Liver (tissue), 9 donors: ENCODE measurements around the gene FIGLA. TPM values are rescaled to one million over a fixed set of nuclear protein-coding genes. Genes with fewer than 3 reads are reported as not detected.

ENCODE experiments used
- DNase-seq: peaks from one replicate; pipeline ENCODE4 v3.0.0-alpha.2; 2017; ENCODE audit warnings: low spot score
- H3K27ac ChIP-seq, 2 donors: one replicate each; pipeline ENCODE4 v1.7.0; 2013; ENCODE audit warnings: inconsistent platforms in 2 of 2, low read length in 2 of 2, control low read depth in 1 of 2, low read depth in 1 of 2, mild to moderate bottlenecking in 1 of 2
- H3K27me3 ChIP-seq, 4 donors: one replicate each; pipeline versions ENCODE4 v1.6.1 to v1.7.0; 2013; ENCODE audit warnings: low read length in 3 of 4, inconsistent platforms in 1 of 4, mild to moderate bottlenecking in 1 of 4, moderate library complexity in 1 of 4; ENCODE audit not compliant: control insufficient read depth in 4 of 4, insufficient read depth in 4 of 4
- H3K36me3 ChIP-seq, 4 donors: one replicate each; pipeline versions ENCODE4 v1.6.1 to v1.7.0; 2013; ENCODE audit warnings: low read length in 3 of 4, mild to moderate bottlenecking in 3 of 4, low read depth in 1 of 4, moderate library complexity in 1 of 4; ENCODE audit not compliant: control insufficient read depth in 4 of 4, insufficient read depth in 3 of 4
- H3K4me1 ChIP-seq, 4 donors: one replicate each; pipeline versions ENCODE4 v1.6.1 to v1.7.0; 2013; ENCODE audit warnings: low read length in 3 of 4, mild to moderate bottlenecking in 3 of 4, moderate library complexity in 1 of 4; ENCODE audit not compliant: control insufficient read depth in 4 of 4, insufficient read depth in 4 of 4
- H3K4me3 ChIP-seq, 3 donors: one replicate each; pipeline versions ENCODE4 v1.6.1 to v1.7.0; 2013; ENCODE audit warnings: low read length in 3 of 3, control low read depth in 1 of 3, low read depth in 1 of 3, mild to moderate bottlenecking in 1 of 3
- H3K9ac ChIP-seq, 2 donors: one replicate each; pipeline ENCODE4 v1.7.0; 2013; ENCODE audit warnings: low read length in 2 of 2, mild to moderate bottlenecking in 2 of 2, moderate library complexity in 2 of 2, control low read depth in 1 of 2, low read depth in 1 of 2
- H3K9me3 ChIP-seq, 4 donors: one replicate each; pipeline versions ENCODE4 v1.6.1 to v1.7.0; 2013; ENCODE audit warnings: low read length in 3 of 4; ENCODE audit not compliant: control insufficient read depth in 4 of 4
- EGR1 ChIP-seq, 2 donors: IDR thresholded peaks; 2 replicates each; pipeline ENCODE4 v1.6.1; 2016 to 2018; ENCODE audit warnings: antibody characterized with exemption in 2 of 2, low read depth in 2 of 2
- FOXA1 ChIP-seq: IDR thresholded peaks from 2 replicates; pipeline ENCODE4 v1.6.1; 2016; ENCODE audit warnings: antibody characterized with exemption
- FOXA2 ChIP-seq: IDR thresholded peaks from 2 replicates; pipeline ENCODE4 v1.6.1; 2016; ENCODE audit warnings: antibody characterized with exemption
- GABPA ChIP-seq, 2 donors: IDR thresholded peaks in 1 of 2; conservative IDR thresholded peaks in 1 of 2; 2 replicates each; pipeline ENCODE4 v1.6.1; 2016; ENCODE audit warnings: antibody characterized with exemption in 2 of 2, mild to moderate bottlenecking in 1 of 2, moderate library complexity in 1 of 2
- HNF4A ChIP-seq, 2 donors: conservative IDR thresholded peaks; 2 replicates each; pipeline ENCODE4 v1.6.1; 2016; ENCODE audit warnings: antibody characterized with exemption in 2 of 2, mild to moderate bottlenecking in 2 of 2
- HNF4G ChIP-seq: IDR thresholded peaks from 2 replicates; pipeline ENCODE4 v1.6.1; 2016; ENCODE audit warnings: antibody characterized with exemption
- JUND ChIP-seq, 2 donors: IDR thresholded peaks; 2 replicates each; pipeline ENCODE4 v1.6.1; 2016; ENCODE audit warnings: antibody characterized with exemption in 2 of 2
- NR2F2 ChIP-seq: IDR thresholded peaks from 2 replicates; pipeline ENCODE4 v1.6.1; 2016; ENCODE audit warnings: antibody characterized with exemption
- RAD21 ChIP-seq, 2 donors: IDR thresholded peaks; 2 replicates each; pipeline ENCODE4 v1.6.1; 2016; ENCODE audit warnings: antibody characterized with exemption in 2 of 2, mild to moderate bottlenecking in 2 of 2
- RXRA ChIP-seq, 2 donors: IDR thresholded peaks; 2 replicates each; pipeline ENCODE4 v1.6.1; 2017 to 2018; ENCODE audit warnings: antibody characterized with exemption in 2 of 2, mild to moderate bottlenecking in 1 of 2
- SP1 ChIP-seq: IDR thresholded peaks from 2 replicates; pipeline ENCODE4 v1.6.1; 2018; ENCODE audit warnings: antibody characterized with exemption, mild to moderate bottlenecking
- TAF1 ChIP-seq: conservative IDR thresholded peaks from 2 replicates; pipeline ENCODE4 v1.6.1; 2016; ENCODE audit warnings: antibody characterized with exemption, mild to moderate bottlenecking
- YY1 ChIP-seq: IDR thresholded peaks from 2 replicates; pipeline ENCODE4 v1.6.1; 2016; ENCODE audit warnings: antibody characterized with exemption, mild to moderate bottlenecking
- WGBS: extraction: QIAGEN DNeasy Blood & Tissue Kit; methylation state at CpG from one replicate; pipeline ENCODE4 v1.1.7; 2013; 5-methylcytosine and 5-hydroxymethylcytosine counted together
- polyA plus RNA-seq, 2 donors: library from polyadenylated mRNA; stranded (reverse) in 1 of 2; unstranded in 1 of 2; fragments of 200-250 nt in 1 of 2; fragments of >200 nt in 1 of 2; fragmentation: Nextera tagmentation in 1 of 2; extraction: Ambion mirVana in 1 of 2; gene quantifications; one replicate each; pipeline versions ENCODE4 v1.2.1 to v1.2.3, GENCODE V29; 2013 to 2015
- total RNA-seq, 2 donors: library from RNA; depleted of rRNA; stranded (reverse); fragments of >200 nt; gene quantifications; one replicate each; pipeline ENCODE4 v1.2.3, GENCODE V29; 2014
- TF ChIP-seq, protein P1 (sequence below): fragments of 150-350 bp; IDR thresholded peaks from 2 replicates; pipeline ENCODE4 v1.5.1; 2017; ENCODE audit warnings: improper control_type of control experiment, low read depth, low read length; ENCODE audit not compliant: missing input control
- TF ChIP-seq, protein P2 (sequence below): IDR thresholded peaks from 2 replicates; pipeline ENCODE4 v1.6.1; 2016; ENCODE audit warnings: antibody characterized with exemption, mild to moderate bottlenecking
- TF ChIP-seq, protein P3 (sequence below): IDR thresholded peaks from 2 replicates; pipeline ENCODE4 v1.6.1; 2016; ENCODE audit warnings: antibody characterized with exemption
- TF ChIP-seq, protein P4 (sequence below): IDR thresholded peaks from 2 replicates; pipeline ENCODE4 v1.6.1; 2016; ENCODE audit warnings: antibody characterized with exemption
- TF ChIP-seq, protein P5 (sequence below): IDR thresholded peaks from 2 replicates; pipeline ENCODE4 v1.6.1; 2016; ENCODE audit warnings: antibody characterized with exemption
- donor health status: healthy.
- donor health status: healthy.
- donor health status: healthy.
- donor health status: healthy.
- donor health status: healthy.

Gene FIGLA
- total and polyA plus RNA-seq, 4 donors, result not detected

DNA sequence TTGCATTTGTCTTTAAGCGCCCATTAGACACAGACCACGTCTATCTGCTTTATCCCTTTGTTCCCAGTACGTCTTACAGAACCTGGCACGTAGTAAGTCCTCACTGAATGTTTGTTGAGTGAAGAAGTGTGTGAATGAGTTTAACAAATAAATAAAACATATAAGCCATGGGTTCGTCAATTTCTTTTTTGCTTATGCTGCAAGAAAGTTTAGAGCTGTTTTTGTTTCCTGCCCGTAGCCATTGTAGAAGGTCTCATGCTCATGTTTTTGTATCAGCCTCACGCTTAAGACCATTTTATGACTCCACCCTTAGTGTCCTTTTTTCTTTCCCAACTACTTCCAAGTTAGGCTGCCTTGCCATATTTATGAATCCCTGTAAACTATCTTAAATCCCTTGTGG lies 24.9 kb downstream of the FIGLA start:
- H3K9me3 ChIP-seq, result no peaks in the 10 kb centered on the region
- peaks cover 3 to 13% (median 10%) of the 10 kb centered on the region in 4 donors for H3K4me1 ChIP-seq
- no peaks in the 10 kb centered on the region for H3K36me3 ChIP-seq
- no peak for TF ChIP-seq RAD21 (IDR thresholded peaks at IDR 0.05)
- TF ChIP-seq JUND (IDR thresholded peaks at IDR 0.05), result no peak
- no peak for TF ChIP-seq EGR1 (IDR thresholded peaks at IDR 0.05; ENCODE audit: low read depth in 2 of 2)
- no peak for TF ChIP-seq NR2F2
- TF ChIP-seq FOXA1, result no peak
- TF ChIP-seq, protein P1, sequence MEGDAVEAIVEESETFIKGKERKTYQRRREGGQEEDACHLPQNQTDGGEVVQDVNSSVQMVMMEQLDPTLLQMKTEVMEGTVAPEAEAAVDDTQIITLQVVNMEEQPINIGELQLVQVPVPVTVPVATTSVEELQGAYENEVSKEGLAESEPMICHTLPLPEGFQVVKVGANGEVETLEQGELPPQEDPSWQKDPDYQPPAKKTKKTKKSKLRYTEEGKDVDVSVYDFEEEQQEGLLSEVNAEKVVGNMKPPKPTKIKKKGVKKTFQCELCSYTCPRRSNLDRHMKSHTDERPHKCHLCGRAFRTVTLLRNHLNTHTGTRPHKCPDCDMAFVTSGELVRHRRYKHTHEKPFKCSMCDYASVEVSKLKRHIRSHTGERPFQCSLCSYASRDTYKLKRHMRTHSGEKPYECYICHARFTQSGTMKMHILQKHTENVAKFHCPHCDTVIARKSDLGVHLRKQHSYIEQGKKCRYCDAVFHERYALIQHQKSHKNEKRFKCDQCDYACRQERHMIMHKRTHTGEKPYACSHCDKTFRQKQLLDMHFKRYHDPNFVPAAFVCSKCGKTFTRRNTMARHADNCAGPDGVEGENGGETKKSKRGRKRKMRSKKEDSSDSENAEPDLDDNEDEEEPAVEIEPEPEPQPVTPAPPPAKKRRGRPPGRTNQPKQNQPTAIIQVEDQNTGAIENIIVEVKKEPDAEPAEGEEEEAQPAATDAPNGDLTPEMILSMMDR, result no peak
- TF ChIP-seq, protein P2, sequence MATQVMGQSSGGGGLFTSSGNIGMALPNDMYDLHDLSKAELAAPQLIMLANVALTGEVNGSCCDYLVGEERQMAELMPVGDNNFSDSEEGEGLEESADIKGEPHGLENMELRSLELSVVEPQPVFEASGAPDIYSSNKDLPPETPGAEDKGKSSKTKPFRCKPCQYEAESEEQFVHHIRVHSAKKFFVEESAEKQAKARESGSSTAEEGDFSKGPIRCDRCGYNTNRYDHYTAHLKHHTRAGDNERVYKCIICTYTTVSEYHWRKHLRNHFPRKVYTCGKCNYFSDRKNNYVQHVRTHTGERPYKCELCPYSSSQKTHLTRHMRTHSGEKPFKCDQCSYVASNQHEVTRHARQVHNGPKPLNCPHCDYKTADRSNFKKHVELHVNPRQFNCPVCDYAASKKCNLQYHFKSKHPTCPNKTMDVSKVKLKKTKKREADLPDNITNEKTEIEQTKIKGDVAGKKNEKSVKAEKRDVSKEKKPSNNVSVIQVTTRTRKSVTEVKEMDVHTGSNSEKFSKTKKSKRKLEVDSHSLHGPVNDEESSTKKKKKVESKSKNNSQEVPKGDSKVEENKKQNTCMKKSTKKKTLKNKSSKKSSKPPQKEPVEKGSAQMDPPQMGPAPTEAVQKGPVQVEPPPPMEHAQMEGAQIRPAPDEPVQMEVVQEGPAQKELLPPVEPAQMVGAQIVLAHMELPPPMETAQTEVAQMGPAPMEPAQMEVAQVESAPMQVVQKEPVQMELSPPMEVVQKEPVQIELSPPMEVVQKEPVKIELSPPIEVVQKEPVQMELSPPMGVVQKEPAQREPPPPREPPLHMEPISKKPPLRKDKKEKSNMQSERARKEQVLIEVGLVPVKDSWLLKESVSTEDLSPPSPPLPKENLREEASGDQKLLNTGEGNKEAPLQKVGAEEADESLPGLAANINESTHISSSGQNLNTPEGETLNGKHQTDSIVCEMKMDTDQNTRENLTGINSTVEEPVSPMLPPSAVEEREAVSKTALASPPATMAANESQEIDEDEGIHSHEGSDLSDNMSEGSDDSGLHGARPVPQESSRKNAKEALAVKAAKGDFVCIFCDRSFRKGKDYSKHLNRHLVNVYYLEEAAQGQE, result no peak
- TF ChIP-seq, protein P3, sequence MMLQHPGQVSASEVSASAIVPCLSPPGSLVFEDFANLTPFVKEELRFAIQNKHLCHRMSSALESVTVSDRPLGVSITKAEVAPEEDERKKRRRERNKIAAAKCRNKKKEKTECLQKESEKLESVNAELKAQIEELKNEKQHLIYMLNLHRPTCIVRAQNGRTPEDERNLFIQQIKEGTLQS, result no peak
- TF ChIP-seq, protein P4, sequence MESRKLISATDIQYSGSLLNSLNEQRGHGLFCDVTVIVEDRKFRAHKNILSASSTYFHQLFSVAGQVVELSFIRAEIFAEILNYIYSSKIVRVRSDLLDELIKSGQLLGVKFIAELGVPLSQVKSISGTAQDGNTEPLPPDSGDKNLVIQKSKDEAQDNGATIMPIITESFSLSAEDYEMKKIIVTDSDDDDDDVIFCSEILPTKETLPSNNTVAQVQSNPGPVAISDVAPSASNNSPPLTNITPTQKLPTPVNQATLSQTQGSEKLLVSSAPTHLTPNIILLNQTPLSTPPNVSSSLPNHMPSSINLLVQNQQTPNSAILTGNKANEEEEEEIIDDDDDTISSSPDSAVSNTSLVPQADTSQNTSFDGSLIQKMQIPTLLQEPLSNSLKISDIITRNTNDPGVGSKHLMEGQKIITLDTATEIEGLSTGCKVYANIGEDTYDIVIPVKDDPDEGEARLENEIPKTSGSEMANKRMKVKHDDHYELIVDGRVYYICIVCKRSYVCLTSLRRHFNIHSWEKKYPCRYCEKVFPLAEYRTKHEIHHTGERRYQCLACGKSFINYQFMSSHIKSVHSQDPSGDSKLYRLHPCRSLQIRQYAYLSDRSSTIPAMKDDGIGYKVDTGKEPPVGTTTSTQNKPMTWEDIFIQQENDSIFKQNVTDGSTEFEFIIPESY, result no peak
- no peak for TF ChIP-seq RXRA (IDR thresholded peaks at IDR 0.05)
- no peak for TF ChIP-seq GABPA (IDR thresholded peaks at IDR 0.05 in 1 of 2, conservative IDR thresholded peaks at IDR 0.05 in 1 of 2)
- TF ChIP-seq, protein P5, sequence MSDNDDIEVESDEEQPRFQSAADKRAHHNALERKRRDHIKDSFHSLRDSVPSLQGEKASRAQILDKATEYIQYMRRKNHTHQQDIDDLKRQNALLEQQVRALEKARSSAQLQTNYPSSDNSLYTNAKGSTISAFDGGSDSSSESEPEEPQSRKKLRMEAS, result no peak
- TF ChIP-seq FOXA2, result no peak
- no peak for TF ChIP-seq YY1
- no peak for TF ChIP-seq SP1
- TF ChIP-seq HNF4G, result no peak
- DNase-seq, result no peak
- H3K4me3 ChIP-seq, result no peak overlapping the region
- WGBS, result 84% methylated on average over 7 of the region's 7 CpGs
- no peak overlapping the region for H3K9ac ChIP-seq
- H3K27ac ChIP-seq, result no peak overlapping the region
- H3K27me3 ChIP-seq, result peaks cover 0 to 11% (median 2%) of the 10 kb centered on the region in 4 donors

DNA sequence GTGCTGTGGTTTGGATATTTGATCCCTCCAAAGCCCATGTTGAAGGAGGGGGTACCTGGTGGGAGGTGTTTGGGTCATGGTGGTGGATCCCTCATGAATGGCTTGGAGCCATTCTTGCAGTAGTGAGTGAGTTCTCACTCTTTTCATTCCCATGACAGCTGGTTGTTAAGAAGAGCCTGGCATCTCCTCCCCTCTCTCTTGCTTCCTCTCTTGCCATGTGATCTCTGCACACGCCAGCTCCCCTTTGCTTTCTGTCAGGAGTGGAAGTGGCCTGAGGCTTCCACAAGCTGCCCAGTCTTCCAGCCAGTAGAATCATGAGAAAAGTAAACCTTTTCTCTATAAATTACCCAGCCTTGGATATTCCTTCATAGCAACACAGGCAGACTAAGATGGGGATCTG lies 31.0 kb downstream of the FIGLA start:
- H3K4me3 ChIP-seq, result no peak overlapping the region
- 66% methylated on average over 1 of the region's 1 CpG for WGBS
- H3K4me1 ChIP-seq, result no peaks in the 10 kb centered on the region
- peaks cover 0 to 6% (median 5%) of the 10 kb centered on the region in 4 donors for H3K27me3 ChIP-seq
- H3K27ac ChIP-seq, result no peak overlapping the region
- H3K9me3 ChIP-seq, result no peaks in the 10 kb centered on the region
- H3K36me3 ChIP-seq, result no peaks in the 10 kb centered on the region
- no peak for DNase-seq
- TF ChIP-seq FOXA2, result no peak
- TF ChIP-seq, protein P1, result no peak
- TF ChIP-seq, protein P3, result no peak
- TF ChIP-seq RXRA (IDR thresholded peaks at IDR 0.05), result no peak
- TF ChIP-seq, protein P5, result no peak
- no peak for TF ChIP-seq FOXA1
- no peak for TF ChIP-seq TAF1
- no peak for TF ChIP-seq SP1
- TF ChIP-seq HNF4A (conservative IDR thresholded peaks at IDR 0.05), result no peak
- TF ChIP-seq JUND (IDR thresholded peaks at IDR 0.05), result no peak
- no peak for TF ChIP-seq HNF4G
- TF ChIP-seq, protein P4, result no peak
- H3K9ac ChIP-seq, result no peak overlapping the region
